CD4-positive, alpha-beta T cell treated with Interleukin-17A for 4 hours (primary cell): ENCODE results near the gene TNFAIP8.
"Not testable (repeated sequence)": the region's sequence is repeated elsewhere in the genome, so short reads cannot be mapped to it uniquely, and the experiment has no call there.

Experiments
- DNase-seq: peaks from one replicate; pipeline ENCODE4 v3.0.0-alpha.2; 2020; ENCODE audit warnings: mixed read lengths

TNFAIP8 gene

GRCh38 chr5:119397518-119398380 is 41.9 kb downstream of the TNFAIP8 start:
- DNase-seq = no peak

GRCh38 chr5:119398727-119399466 is 43.1 kb downstream of the TNFAIP8 start:
- DNase-seq = no peak

- DNase-seq = no peak
These were observed 44.4 kb downstream of the TNFAIP8 start for GRCh38 chr5:119400245-119400644.

GRCh38 chr5:119402081-119402480 is 46.3 kb downstream of the TNFAIP8 start:
- no peak for DNase-seq

GRCh38 chr5:119402555-119402954 is 46.7 kb downstream of the TNFAIP8 start:
- DNase-seq = no peak

- no peak for DNase-seq
These were observed 48.2 kb downstream of the TNFAIP8 start for GRCh38 chr5:119404033-119404432.

GRCh38 chr5:119405419-119405818 is 49.6 kb downstream of the TNFAIP8 start:
- no peak for DNase-seq

GRCh38 chr5:119406551-119407110 is 50.8 kb downstream of the TNFAIP8 start:
- no peak for DNase-seq

GRCh38 chr5:119409235-119409815 is 53.5 kb downstream of the TNFAIP8 start:
- peak; percentile 27 for DNase-seq

- no peak for DNase-seq
These were observed 54.8 kb downstream of the TNFAIP8 start for GRCh38 chr5:119410448-119411159.

GRCh38 chr5:119411361-119412278 is 55.8 kb downstream of the TNFAIP8 start:
- DNase-seq = peak; percentile 73

GRCh38 chr5:119412279-119413227 is 56.7 kb downstream of the TNFAIP8 start:
- no peak for DNase-seq

- not testable (repeated sequence) for DNase-seq
These were observed 58.4 kb downstream of the TNFAIP8 start for GRCh38 chr5:119414124-119414734.

GRCh38 chr5:119417891-119418605 is 62.2 kb downstream of the TNFAIP8 start:
- no peak for DNase-seq

GRCh38 chr5:119418606-119419100 is 62.8 kb downstream of the TNFAIP8 start:
- no peak for DNase-seq

- DNase-seq = no peak
These were observed 64.3 kb downstream of the TNFAIP8 start for GRCh38 chr5:119420169-119420568.

- no peak for DNase-seq
These were observed 70.2 kb downstream of the TNFAIP8 start for GRCh38 chr5:119426057-119426456.

- DNase-seq = no peak
These were observed 71.2 kb downstream of the TNFAIP8 start for GRCh38 chr5:119427060-119427459.

GRCh38 chr5:119427596-119427995 is 71.8 kb downstream of the TNFAIP8 start:
- not testable (repeated sequence) for DNase-seq
